ENCODE measurements around the gene GUCD1.

The GUCD1 gene

DNA sequence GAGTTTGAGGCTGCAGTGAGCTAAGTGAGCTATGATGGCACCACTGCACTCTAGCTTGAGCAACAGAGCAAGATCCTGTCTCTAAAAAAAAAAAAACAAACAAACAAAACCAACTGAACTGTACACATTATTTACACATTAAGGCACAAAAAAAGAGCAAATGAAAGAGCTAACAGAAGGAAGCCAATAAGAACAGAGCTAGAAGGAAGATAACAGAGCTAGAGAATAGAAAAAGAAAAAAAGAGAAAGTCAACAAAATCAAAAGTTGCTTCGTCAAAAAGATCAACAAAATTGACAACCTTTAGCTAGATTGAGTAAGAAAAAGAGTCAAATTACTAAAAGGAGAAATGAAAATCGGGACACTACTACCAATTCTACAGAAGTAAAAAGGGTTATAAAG lies 25.0 kb downstream of the GUCD1 start:
- no peak for DNase-seq (ENCODE audit: low read depth in 2 of 2)

DNA sequence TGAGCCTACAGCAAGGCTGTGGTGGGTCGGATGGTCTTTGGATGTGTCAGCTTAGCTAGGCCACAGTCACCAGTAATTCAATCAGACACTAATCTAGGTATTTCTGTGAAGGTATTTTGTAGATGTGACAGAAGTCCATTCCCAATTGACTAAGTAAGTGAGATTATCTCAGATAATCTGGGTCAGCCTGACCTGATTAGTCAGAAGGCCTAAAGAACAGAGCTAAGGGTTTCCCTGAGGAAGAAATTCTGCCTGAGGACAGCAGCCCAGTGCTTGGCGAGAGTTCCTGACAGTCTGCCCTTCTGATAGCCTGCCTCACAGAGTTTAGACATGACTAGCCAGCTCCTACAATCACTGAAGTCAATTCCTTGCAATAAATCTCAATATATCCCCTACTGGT lies 28.7 kb downstream of the GUCD1 start:
- no peak for DNase-seq (ENCODE audit: low read depth in 2 of 2)

GRCh38 chr22:24525416-24526037 lies 29.4 kb downstream of the GUCD1 start:
- peak; percentile 60 to 70 for DNase-seq (ENCODE audit: low read depth in 2 of 2)

GRCh38 chr22:24523873-24524272 lies 31.1 kb downstream of the GUCD1 start:
- no peak for DNase-seq (ENCODE audit: low read depth in 2 of 2)

GRCh38 chr22:24521791-24522245 lies 33.1 kb downstream of the GUCD1 start:
- DNase-seq (ENCODE audit: low read depth in 2 of 2): peak in 1 of 2 donors; percentile 8

DNA sequence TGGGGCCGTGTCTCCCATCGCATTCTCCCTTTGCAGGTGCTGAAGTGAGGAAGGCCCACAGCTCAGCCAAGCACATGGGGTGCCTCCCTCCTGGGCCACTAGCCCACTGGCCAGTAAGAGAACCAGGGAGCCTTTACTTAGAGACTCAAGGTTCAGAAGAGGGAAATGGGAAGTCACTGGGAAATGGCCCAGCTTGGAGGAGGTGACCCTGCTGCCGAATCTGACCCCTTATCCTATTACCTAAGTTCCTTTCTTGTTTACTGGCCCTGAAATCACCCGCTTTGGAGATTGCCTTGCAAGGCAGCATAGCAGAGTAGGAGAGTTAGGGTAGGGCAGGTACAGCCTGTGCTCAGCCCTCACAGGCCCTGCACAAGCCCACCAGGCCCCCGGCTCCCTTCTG lies 35.4 kb downstream of the GUCD1 start:
- DNase-seq (ENCODE audit: low read depth in 2 of 2): no peak

DNA sequence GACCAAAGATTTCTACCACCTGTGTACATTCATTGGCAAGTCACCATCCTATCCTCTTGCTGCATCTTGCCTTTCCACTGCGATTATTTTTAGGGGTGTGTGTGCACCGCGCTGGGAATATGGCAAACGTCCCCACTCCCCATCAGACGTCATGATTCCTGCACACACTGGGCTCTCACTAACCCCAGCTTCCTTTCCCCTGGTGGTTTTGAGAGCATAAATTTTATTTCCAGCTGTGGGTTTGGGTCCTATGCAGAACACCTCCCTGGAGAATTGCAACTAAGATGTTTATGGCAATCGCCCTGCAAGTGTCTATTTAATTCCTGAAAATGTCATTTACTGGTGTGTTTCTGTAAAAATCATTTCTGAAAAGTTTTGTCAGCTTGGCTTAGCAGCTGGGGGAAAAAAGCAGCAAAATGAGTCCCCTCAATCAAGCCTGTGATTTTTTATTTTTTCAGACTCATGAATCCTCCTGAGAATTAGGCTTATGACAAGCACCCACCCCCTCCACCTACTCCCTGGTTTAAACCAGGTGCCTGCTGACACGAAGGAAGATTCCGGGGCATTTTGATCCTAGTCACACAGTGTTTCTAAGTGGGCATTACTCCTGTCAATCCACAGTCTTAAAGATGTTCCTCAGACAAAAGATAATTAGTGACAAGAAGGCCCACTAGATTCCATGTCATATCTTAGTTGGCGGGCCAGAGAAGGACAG lies 36.0 kb downstream of the GUCD1 start:
- no peak for DNase-seq (ENCODE audit: low read depth in 2 of 2)

GRCh38 chr22:24518228-24518627 lies 36.7 kb downstream of the GUCD1 start:
- DNase-seq (ENCODE audit: low read depth in 2 of 2): no peak

GRCh38 chr22:24517446-24517845 lies 37.5 kb downstream of the GUCD1 start:
- DNase-seq (ENCODE audit: low read depth in 2 of 2): no peak

DNA sequence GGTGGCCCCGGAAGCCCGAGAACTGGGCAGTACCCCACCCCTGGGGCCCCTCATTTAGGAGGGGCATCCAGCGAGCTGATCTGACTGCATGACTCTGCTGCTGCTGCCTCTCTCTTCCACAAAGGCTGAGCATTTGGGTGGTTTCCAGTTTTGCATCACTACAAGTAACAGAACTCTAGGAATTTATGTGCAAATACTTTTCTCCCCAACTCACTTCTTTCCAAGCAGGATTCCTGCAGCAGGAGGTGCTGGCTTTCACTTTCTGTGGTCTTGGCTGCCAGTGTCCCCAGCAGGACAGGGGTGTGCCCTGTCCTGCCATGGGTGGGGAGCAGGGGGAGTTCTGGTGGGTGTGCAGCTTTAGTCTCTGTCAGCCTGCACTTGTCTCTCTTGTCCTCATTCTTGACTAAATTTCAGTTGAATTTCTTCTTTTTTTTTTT lies 38.6 kb downstream of the GUCD1 start:
- no peak for DNase-seq (ENCODE audit: low read depth in 2 of 2)

- DNase-seq (ENCODE audit: low read depth in 2 of 2): no peak
These were observed 40.0 kb downstream of the GUCD1 start for GRCh38 chr22:24515027-24515338.

DNA sequence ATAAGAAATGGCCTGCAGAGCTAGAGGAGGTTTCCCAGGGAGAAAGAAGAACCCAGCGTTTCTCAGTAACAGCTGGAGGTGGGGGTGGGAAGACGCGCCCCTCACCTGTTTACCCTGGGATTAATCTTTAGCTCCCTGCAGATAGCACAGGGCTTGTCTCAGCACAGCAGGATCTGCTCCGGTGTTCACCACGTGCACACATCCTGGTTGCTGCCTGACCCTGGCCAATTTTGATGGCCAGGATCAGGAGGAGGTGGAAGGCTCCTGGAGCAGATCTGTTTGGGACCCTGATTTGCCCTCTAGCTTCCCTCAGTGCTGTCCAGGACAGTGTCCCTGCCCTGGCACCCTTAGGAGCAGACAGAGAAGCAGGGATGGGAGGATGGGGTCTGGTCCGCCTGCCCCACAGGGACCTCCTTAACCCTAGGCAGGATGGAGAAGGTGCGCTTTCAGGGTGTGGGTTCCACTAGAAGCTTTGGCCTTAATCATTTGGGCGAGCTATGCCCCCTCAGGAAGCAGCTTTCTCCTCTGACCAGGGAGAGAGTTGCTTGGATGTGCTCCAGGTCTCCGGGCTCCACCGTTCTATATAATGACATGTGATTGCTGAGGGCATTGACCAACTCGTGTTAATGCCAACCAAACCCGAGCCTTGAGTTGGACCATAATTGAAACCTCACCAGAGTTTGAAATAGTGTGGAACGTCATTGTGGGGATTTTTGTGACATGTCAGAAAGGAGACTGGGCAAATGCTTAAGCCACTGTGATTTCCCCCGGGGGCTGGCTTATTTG lies 40.5 kb downstream of the GUCD1 start:
- DNase-seq (ENCODE audit: low read depth in 2 of 2): no peak

DNA sequence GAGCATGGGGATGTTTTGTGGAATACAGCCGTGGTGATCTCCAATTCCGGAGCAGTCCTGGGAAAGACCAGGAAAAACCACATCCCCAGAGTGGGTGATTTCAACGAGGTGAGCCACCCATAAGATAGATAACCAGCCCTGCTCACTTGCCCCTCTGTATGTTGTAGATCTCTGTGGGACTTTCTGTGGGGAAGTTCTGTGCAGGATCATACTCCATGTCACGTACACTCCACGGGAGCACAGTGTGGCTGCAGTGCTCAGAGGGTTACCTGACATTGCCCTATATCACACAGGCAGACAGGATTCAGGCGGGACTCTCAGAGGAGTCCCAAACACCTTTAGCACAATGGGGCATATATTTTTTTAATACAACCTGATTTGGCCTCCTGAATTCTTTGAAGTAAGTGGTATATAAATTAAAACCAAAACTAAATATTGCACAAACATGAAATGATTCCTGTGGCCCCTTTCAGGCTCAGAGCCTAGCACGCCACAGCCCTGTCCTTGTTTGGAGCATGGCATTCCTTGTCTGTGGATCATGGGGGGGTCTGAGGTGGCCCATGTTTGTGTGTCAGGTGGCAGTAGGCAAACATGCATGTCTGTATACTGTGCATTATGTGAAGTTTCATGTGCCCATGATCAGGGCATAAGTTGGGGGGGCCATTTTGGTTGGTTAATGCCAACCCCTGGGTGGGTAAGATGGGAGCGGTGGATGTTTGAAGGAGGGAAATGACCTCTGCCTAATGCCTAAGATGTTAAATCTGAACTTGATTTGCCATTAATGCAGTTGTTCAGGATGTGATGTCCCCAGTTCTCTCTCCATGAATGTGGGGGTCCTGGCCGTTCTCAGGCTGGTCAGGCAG lies 41.3 kb downstream of the GUCD1 start:
- DNase-seq (ENCODE audit: low read depth in 2 of 2): no peak

GRCh38 chr22:24512043-24512442 lies 42.9 kb downstream of the GUCD1 start:
- DNase-seq (ENCODE audit: low read depth in 2 of 2): no peak

DNA sequence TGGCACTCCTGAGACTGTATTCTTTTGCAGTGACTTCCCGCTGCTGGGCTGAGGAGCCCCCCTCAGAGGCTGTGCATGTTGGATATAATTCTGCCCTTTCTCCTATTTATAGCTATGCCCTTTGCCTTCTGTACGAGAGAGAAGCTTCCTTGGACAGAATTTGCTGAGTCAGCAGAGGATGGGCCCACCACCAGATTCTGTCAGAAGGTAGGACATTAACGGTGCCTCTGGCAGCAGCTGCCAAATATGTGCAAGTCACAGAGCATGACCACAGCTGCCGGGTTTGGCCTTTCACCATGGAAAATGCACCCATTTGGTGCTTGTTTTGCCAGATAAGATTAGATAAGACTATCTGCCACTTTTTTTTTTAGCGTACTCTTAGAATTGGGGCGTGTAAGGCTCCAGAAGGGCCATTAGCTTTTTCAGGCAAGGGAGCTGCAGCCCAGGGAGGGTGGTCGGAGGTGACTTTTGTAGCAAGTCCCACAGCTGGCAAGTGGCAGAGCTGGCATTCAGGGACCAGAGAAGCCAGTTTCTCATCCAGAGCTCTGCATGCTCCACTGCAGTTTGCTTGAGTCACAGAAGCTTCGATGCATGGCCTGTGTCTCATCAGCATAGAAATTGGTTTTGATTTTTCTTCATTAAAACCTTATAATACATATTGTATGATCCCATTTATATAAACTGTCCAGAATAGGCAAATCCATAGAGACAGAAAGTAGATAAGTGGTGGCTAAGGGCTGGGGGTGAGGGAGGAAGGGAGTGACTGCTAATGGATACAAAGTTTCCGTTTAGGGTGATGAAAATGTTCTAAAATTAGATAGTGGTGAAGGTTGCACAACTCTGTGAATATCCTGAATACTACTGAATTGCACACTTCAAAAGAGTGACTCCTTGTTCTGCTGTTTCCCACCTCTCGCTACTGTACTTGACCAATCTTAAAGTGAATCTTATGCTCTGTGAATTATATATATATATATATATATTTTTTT lies 44.0 kb downstream of the GUCD1 start:
- no peak for DNase-seq (ENCODE audit: low read depth in 2 of 2)

DNA sequence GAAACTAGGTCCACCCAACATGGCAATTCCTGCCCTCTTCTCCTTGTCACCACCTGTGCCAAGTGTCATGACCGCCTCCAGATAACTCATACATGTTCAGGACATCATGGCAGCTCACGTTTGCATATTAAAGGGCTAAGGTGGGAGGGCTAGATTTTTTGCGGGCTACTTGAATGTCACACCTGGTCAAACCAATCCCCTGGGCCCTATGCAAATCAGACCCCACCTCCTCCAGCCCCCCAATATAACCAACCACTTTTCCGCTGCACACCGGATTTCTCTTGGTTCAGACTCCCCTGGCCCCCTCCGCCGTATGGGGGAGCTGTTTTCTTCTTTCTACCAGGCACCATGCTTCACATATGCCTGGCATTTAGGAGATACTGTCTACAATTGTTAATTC lies 47.2 kb downstream of the GUCD1 start:
- no peak for DNase-seq (ENCODE audit: low read depth in 2 of 2)

- DNase-seq (ENCODE audit: low read depth in 2 of 2): no peak
These were observed 48.0 kb downstream of the GUCD1 start for GRCh38 chr22:24506802-24507438.

DNA sequence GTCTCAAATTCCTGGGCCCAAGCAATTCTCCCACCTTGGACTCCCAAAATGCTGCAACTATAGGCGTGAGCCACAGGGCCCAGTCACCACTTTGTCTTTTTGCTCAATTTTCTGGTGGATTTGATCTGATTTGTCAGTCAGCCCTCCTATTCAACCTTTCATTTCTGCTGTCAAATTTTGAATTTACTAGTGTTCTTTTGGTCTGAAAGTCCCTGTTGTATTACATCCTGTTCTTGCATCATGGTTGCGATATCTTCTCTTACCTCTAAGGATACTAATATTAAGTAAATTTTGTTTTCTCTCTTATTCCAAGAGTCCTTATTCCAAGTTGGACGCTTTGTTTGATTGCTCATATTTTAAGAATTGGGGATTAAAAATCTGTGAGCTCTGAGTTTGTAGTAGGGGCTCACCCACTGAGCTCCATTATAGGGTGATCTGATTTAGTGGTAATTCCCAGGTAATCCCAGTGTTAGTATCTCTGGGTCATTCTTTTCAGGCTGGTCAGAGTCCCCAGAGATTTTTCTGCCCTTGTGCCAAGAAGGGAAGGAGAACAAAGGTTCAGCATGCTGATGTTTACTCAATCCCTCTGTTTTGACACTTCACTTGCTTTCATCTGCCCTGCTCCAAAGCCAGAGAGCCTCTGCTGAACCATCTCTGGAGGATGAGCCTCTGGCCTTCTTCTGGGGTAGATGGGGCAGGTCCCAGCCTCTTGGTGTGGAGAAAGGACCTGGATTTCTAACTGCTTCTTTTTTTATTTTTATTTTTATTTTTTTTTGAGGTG lies 49.8 kb downstream of the GUCD1 start:
- no peak for DNase-seq (ENCODE audit: low read depth in 2 of 2)

GRCh38 chr22:24504540-24504939 lies 50.4 kb downstream of the GUCD1 start:
- no peak for DNase-seq (ENCODE audit: low read depth in 2 of 2)
